RWPE1 (cell line): Measurements from ENCODE around the gene CPLANE1.
"Not testable (repeated sequence)": the region's sequence is repeated elsewhere in the genome, so short reads cannot be mapped to it uniquely, and the experiment has no call there.

ENCODE experiments used
- CTCF ChIA-PET: fragments of 350-600 bp; sonication (Branson Sonifier 250); formaldehyde crosslinking; extraction: SDS; loops from one replicate; lab custom pipeline; 2021; lab: Yijun Ruan, JAX
- POLR2A ChIA-PET: fragments of 400-600 bp; formaldehyde crosslinking; extraction: SDS; loops from one replicate; lab custom pipeline; 2020; ENCODE audit warnings: antibody characterized with exemption; ENCODE audit not compliant: low non-redundant PET; lab: Yijun Ruan, JAX
- DNase-seq: peaks from one replicate; pipeline ENCODE4 v3.0.0; 2012; ENCODE audit warnings: low spot score
- H3K27ac ChIP-seq: fragments of 450-650 bp; 2 replicates; pipeline ENCODE4 v1.5.1; 2017
- TF ChIP-seq, protein P1 (sequence below): fragments of 450-650 bp; conservative IDR thresholded peaks from 2 replicates; pipeline ENCODE4 v1.5.1; 2017; ENCODE audit warnings: low read depth, mild to moderate bottlenecking

CPLANE1 gene

DNA sequence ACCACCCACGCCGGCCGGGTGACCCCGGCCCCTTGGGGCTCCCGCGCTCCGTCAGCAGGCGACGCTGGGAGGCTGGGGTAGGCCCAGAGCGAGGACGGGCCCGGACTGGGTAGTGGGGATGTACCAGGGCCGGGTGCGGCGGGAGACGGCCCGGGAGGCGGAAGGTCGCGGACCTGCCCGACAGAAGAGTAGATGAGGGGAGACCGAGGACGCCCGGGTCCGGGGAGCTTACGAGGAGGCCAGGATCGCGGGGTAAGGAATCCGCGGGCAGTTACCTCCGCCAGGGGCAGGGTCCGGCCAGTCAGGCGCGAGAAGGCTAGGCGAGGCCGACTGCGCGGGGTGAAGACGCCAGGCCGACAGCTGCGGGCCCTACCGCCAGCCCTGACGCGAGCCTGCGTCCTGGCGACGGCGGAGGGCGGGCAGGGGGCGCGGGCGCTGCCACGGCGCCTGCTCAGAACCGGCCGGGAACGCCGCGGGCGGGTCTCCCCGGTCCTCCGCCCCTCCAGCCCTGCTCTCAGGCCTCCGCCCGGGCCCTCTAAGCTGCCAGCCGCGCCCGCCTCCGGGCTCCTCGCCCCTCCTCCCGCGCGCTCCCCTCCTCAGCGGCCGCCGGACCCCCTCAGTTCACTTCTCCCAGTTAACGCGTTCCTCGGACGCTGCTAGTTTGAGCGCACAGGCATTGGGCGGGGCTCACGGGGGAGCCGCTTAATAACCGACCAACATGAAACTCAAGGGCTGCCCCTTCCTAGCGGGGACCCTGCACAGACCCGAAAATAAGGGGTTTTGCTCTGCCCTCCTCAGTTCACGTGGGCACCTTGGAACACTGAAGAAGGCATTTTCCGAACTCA, at the start of gene CPLANE1:
Gene CPLANE1 (minus strand): TSS at position 407 of the 845 bp plus-strand sequence. CDS start 1,678 bp downstream, outside the sequence.
- peak; percentile 61 for DNase-seq
- CTCF ChIA-PET: interaction anchor here (0.7 to 1.4 kb wide), 2 partner anchors 23 to 41 kb away, joined by 3 read pairs; no protein-coding TSS in a partner anchor
- POLR2A ChIA-PET: no interaction called here
- TF ChIP-seq, protein P1, sequence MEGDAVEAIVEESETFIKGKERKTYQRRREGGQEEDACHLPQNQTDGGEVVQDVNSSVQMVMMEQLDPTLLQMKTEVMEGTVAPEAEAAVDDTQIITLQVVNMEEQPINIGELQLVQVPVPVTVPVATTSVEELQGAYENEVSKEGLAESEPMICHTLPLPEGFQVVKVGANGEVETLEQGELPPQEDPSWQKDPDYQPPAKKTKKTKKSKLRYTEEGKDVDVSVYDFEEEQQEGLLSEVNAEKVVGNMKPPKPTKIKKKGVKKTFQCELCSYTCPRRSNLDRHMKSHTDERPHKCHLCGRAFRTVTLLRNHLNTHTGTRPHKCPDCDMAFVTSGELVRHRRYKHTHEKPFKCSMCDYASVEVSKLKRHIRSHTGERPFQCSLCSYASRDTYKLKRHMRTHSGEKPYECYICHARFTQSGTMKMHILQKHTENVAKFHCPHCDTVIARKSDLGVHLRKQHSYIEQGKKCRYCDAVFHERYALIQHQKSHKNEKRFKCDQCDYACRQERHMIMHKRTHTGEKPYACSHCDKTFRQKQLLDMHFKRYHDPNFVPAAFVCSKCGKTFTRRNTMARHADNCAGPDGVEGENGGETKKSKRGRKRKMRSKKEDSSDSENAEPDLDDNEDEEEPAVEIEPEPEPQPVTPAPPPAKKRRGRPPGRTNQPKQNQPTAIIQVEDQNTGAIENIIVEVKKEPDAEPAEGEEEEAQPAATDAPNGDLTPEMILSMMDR: peak; percentile 36; the same call in 1 of the 2 replicates
- peak within 1 kb of the TSS; percentile 87 for H3K27ac ChIP-seq

DNA sequence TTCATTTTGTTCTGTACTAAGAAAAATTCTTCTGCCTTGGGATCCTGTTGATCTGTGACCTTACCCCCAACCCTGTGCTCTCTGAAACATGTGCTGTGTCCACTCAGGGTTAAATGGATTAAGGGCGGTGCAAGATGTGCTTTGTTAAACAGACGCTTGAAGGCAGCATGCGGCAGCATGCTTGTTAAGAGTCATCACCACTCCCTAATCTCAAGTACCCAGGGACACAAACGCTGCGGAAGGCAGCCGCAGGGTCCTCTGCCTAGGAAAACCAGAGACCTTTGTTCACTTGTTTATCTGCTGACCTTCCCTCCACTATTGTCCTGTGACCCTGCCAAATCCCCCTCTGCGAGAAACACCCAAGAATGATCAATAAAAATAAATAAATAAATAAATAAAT, 47.1 kb upstream of the CPLANE1 start:
- POLR2A ChIA-PET, DNase-seq: not testable (repeated sequence)
- peak overlapping the region; percentile 30; the same call in 1 of the 2 replicates for H3K27ac ChIP-seq
- CTCF ChIA-PET: interaction anchor here (0.6 to 0.9 kb wide), 2 partner anchors 48 to 553 kb away, joined by 3 to 4 read pairs; no protein-coding TSS in a partner anchor

DNA sequence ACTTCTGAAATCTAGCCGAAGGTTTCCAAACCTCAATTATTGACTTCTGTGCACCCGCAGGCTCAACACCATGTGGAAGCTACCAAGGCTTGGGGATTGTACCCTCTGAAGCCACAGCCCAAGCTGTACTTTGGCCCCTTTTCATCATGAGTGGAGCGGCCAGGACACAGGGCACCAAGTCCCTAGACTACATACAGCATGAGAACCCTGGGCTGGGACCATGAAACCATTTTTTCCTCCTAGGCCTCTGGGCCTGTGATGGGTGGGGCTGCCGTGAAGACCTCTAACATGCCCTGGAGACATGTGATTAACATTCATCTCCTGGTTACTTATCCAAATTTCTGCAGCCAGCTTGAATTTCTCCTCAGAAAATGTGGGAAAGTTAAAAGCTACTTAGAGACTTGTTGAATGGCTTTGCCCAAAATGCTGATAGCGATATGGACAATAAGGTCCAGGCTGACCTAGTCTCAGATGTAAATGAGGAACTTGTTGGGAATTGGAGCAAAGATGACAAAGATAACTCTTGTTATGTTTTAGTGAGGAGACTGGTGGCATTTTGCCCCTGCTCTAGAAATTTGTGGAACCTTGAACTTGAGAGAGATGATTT, 34.1 kb upstream of the CPLANE1 start:
- CTCF ChIA-PET: no interaction called here
- POLR2A ChIA-PET: no interaction called here

DNA sequence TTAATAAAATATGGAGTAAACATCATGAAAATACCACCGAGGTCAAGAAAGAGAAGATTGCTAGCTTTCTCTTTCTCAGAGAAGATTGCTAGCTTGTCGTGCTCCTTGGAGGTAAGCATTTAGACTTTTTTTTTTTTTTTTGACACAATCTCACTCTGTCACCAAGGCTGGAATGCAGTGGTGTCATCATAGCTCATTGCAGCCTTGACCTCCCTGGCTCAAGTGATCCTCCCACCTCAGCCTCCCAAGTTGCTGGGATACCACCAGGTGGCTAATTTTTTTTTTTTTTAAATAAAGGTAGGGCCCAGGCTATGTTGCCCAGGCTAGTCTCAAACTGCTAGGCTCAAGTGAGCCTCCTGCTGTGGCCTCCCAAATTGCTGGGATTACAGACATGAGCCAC, 26.3 kb upstream of the CPLANE1 start:
- DNase-seq: no peak
- TF ChIP-seq, protein P1: no peak
- POLR2A ChIA-PET: interaction anchor here (0.7 kb wide), 1 partner anchor 27 kb away, joined by 3 read pairs; no protein-coding TSS in a partner anchor
- no peak overlapping the region for H3K27ac ChIP-seq
- CTCF ChIA-PET: interaction anchor here (0.6 to 0.7 kb wide), 2 partner anchors 91 to 153 kb away, joined by 3 to 4 read pairs; no protein-coding TSS in a partner anchor

More for the DNA sequence above, 34.1 kb upstream of the CPLANE1 start:
- TF ChIP-seq, protein P1: no peak
- no peak overlapping the region for H3K27ac ChIP-seq
- no peak for DNase-seq

DNA sequence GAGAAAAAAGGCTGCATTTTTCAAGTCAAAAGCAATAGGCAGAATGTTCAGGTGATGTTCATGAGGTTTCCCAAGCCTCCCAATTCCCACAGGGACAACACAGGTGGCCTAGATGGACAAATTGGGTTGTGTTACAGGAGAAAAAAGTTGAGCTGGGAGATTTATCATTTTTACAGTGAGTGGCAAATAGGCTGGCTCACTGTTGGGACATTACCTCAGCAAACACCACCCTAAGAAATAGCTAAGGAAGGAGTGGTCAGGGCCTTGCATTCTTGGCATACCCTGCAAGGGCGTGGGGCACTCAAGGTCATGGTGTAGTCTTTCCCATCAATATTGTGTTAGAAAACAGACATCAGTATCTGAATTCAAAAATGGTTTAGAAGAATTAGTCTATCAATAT, 23.3 kb upstream of the CPLANE1 start:
- DNase-seq: peak; percentile 88
- peak overlapping the region; percentile 88 for H3K27ac ChIP-seq
- CTCF ChIA-PET: interaction anchor here (0.7 kb wide), 2 partner anchors 23 to 453 kb away, joined by 3 to 4 read pairs; no protein-coding TSS in a partner anchor
- TF ChIP-seq, protein P1: no peak
- POLR2A ChIA-PET: no interaction called here

DNA sequence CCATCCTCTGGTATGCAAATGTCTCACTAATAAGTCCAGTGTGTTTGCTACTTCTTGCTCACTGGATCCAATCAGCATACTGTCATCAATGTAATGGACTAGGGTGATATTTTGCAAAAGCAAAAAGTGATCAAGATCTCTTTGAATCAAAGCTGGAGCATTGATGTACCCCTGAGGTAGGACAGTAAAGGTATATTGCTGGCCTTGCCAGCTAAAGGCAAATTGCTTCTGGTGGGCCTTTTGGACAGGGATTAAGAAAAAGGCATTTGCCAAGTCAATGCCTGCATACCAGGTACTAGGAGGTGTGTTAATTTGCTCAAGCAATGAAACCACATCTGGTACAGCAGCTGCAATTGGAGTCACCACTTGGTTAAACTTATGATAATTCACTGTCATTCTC, 18.9 kb upstream of the CPLANE1 start:
- CTCF ChIA-PET, DNase-seq, H3K27ac ChIP-seq, POLR2A ChIA-PET: not testable (repeated sequence)

DNA sequence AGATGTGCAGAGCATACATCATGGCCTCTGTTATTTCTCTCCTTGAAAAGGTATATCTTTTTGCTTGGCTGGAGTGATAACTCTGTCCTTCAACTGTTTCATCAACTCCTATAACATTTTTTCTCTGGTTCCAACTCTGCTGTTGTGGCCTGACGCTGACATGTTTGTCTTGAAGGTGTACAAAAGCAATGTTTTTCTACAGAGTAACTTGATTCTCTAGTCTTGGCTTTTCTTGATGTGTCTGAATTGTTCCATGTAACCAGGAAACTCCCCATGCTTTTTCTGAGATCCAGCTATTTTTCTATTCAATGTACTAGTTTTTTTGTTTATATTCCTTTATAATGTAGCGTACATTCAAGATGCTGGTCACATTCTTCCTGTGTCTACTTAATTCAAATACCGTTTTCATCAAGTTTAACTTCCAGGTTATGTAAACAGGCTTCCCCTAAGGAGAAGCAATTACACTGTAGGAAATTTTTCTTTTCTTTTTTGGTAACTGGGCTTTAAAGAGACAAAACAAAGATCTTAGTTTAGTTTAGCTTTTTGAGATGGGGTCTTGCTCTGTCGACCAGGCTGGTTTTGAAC, 6.7 kb upstream of the CPLANE1 start:
- TF ChIP-seq, protein P1: no peak
- ChIA-PET CTCF (interaction anchor here (0.7 kb wide), 1 partner anchor 47 kb away, joined by 3 read pairs; no protein-coding TSS in a partner anchor), POLR2A (no interaction called here)
- no peak for DNase-seq
- no peak overlapping the region for H3K27ac ChIP-seq
